CD4-positive, alpha-beta T cell treated with Interleukin-15 for 1 hour (primary cell): ENCODE data around the gene CENPP.

Source experiments
- DNase-seq: peaks from one replicate; pipeline ENCODE4 v3.0.0-alpha.2; 2020

Gene CENPP

GRCh38 chr9:92429836-92430235, 104.1 kb downstream of the CENPP start:
- DNase-seq, result no peak

- DNase-seq, result no peak
These were observed 106.6 kb downstream of the CENPP start for GRCh38 chr9:92432350-92432749.

- DNase-seq, result no peak
These were observed 107.3 kb downstream of the CENPP start for GRCh38 chr9:92432972-92433548.

GRCh38 chr9:92435263-92435662, 109.5 kb downstream of the CENPP start:
- no peak for DNase-seq

GRCh38 chr9:92438900-92439526, 113.3 kb downstream of the CENPP start:
- DNase-seq, result no peak

- no peak for DNase-seq
These were observed 114.4 kb downstream of the CENPP start for GRCh38 chr9:92439921-92440750.

GRCh38 chr9:92440751-92441046, 114.9 kb downstream of the CENPP start:
- no peak for DNase-seq

- no peak for DNase-seq
These were observed 119.1 kb downstream of the CENPP start for GRCh38 chr9:92444841-92445240.

- DNase-seq, result no peak
These were observed 120.8 kb downstream of the CENPP start for GRCh38 chr9:92446536-92446935.

GRCh38 chr9:92455217-92455616, 129.5 kb downstream of the CENPP start:
- DNase-seq, result no peak

GRCh38 chr9:92457576-92457975, 131.8 kb downstream of the CENPP start:
- DNase-seq, result no peak

GRCh38 chr9:92463387-92463786, 137.6 kb downstream of the CENPP start:
- DNase-seq, result no peak

- no peak for DNase-seq
These were observed 138.2 kb downstream of the CENPP start for GRCh38 chr9:92463984-92464383.

- no peak for DNase-seq
These were observed 141.3 kb downstream of the CENPP start for GRCh38 chr9:92467041-92467440.

- no peak for DNase-seq
These were observed 141.8 kb downstream of the CENPP start for GRCh38 chr9:92467511-92467910.

GRCh38 chr9:92468206-92468605, 142.5 kb downstream of the CENPP start:
- no peak for DNase-seq

GRCh38 chr9:92474587-92474986, 148.8 kb downstream of the CENPP start:
- DNase-seq, result no peak

- DNase-seq, result no peak
These were observed 151.2 kb downstream of the CENPP start for GRCh38 chr9:92476962-92477361.

- no peak for DNase-seq
These were observed 153.0 kb downstream of the CENPP start for GRCh38 chr9:92478783-92479182.

- DNase-seq, result no peak
These were observed 153.6 kb downstream of the CENPP start for GRCh38 chr9:92479346-92479745.

GRCh38 chr9:92480291-92480771, 154.6 kb downstream of the CENPP start:
- DNase-seq, result no peak

GRCh38 chr9:92480986-92481633, 155.4 kb downstream of the CENPP start:
- no peak for DNase-seq

GRCh38 chr9:92482329-92482728, 156.6 kb downstream of the CENPP start, which contains the start of gene ASPN:
Gene ASPN, minus strand, starts transcription at chr9:92482506.
- DNase-seq, result no peak

- DNase-seq, result no peak
These were observed 157.1 kb downstream of the CENPP start for GRCh38 chr9:92482805-92483204.
